Measurements from ENCODE around the gene ANKS3.

- TF ChIP-seq CTCF (conservative IDR thresholded peaks at IDR 0.05) (no peak), EZH2 (IDR thresholded peaks at IDR 0.05; ENCODE audit: low read depth) (no peak)
Observed at GRCh38 chr16:4745274-4745569, 11.2 kb upstream of the ANKS3 start.
